GM10266 (cell line): ENCODE results near the gene CYP26A1.

Experiments
- DNase-seq: peaks from one replicate; pipeline ENCODE4 v3.0.0; 2012; ENCODE audit errors: extremely low spot score
- CTCF ChIP-seq: IDR thresholded peaks from 2 replicates; pipeline ENCODE4 v1.5.1; 2012; ENCODE audit warnings: mild to moderate bottlenecking, low read depth; ENCODE audit not compliant: control insufficient read depth, insufficient read depth; ENCODE audit errors: missing control alignments

CYP26A1 gene

GRCh38 chr10:93060887-93061593 is 12.7 kb upstream of the CYP26A1 start:
- TF ChIP-seq CTCF: no peak
- peak; percentile 34 for DNase-seq

- TF ChIP-seq CTCF: no peak
- peak; percentile 53 for DNase-seq
Measured at GRCh38 chr10:93061594-93062513, 11.8 kb upstream of the CYP26A1 start.

- DNase-seq: peak; percentile 81
- peak; percentile 69 for TF ChIP-seq CTCF
Measured at GRCh38 chr10:93062514-93063143, 11.1 kb upstream of the CYP26A1 start.

GRCh38 chr10:93063144-93063976 is 10.3 kb upstream of the CYP26A1 start:
- TF ChIP-seq CTCF: no peak
- DNase-seq: peak; percentile 37

- TF ChIP-seq CTCF: no peak
- DNase-seq: peak; percentile 34
Measured at GRCh38 chr10:93063977-93064660, 9.6 kb upstream of the CYP26A1 start.
